IMR-90 (cell line): ENCODE measurements around the gene DOCK2. TPM values are rescaled to one million over a fixed set of nuclear protein-coding genes. Genes with fewer than 3 reads are reported as not detected.

Source experiments
- ATAC-seq: fragments of 200-7000 bp; cut with Tn5 transposase; 2 replicates; pipeline ENCODE4 v1.9.1; 2020; ENCODE audit warnings: low read depth, mild to moderate bottlenecking, moderate library complexity
- BruUV-seq: library from RNA; stranded (reverse); fragments of 400-500 nt; replicated peaks from 2 replicates; lab custom pipeline; 2021; lab: Mats Ljungman, UMichigan
- CTCF ChIA-PET: fragments of 300-600 bp; formaldehyde crosslinking; extraction: SDS; loops from one replicate; lab custom pipeline; 2021; ENCODE audit warnings: antibody characterized with exemption; lab: Yijun Ruan, JAX
- POLR2A ChIA-PET: fragments of 300-600 bp; sonication (Branson Sonifier 250); formaldehyde crosslinking; loops from one replicate; lab custom pipeline; 2022; ENCODE audit warnings: antibody characterized with exemption; ENCODE audit not compliant: unreplicated experiment; lab: Charles Lee
- DNase-seq: peaks from one replicate; pipeline ENCODE4 v3.0.0; 2013
- H2AFZ ChIP-seq: replicated peaks from 2 replicates; pipeline ENCODE3; 2013; ENCODE audit warnings: low read length, mild to moderate bottlenecking; ENCODE audit not compliant: poor library complexity
- H2AK5ac ChIP-seq: 2 replicates; pipeline ENCODE4 v1.6.1; 2013; ENCODE audit warnings: low read depth, low read length, inconsistent platforms
- H2AK9ac ChIP-seq: replicated peaks from 2 replicates; pipeline ENCODE3; 2013; ENCODE audit warnings: mild to moderate bottlenecking, low read depth, low read length, moderate library complexity; ENCODE audit not compliant: poor library complexity
- H2BK120ac ChIP-seq: 2 replicates; pipeline ENCODE4 v1.6.1; 2013; ENCODE audit warnings: low read depth, low read length, inconsistent platforms
- H2BK15ac ChIP-seq: 3 replicates; pipeline ENCODE4 v1.6.1; 2013; ENCODE audit warnings: low read depth, low read length, inconsistent platforms
- H2BK20ac ChIP-seq: 2 replicates; pipeline ENCODE4 v1.6.1; 2013; ENCODE audit warnings: low read depth, mild to moderate bottlenecking, inconsistent platforms, low read length, moderate library complexity
- H2BK5ac ChIP-seq: 2 replicates; pipeline ENCODE4 v1.6.1; 2013; ENCODE audit warnings: mild to moderate bottlenecking, low read depth, low read length, inconsistent platforms; ENCODE audit not compliant: poor library complexity, severe bottlenecking
- H3K14ac ChIP-seq: replicated peaks from 2 replicates; pipeline ENCODE4 v1.6.1; 2013; ENCODE audit warnings: low read depth, low read length, inconsistent platforms
- H3K18ac ChIP-seq: 2 replicates; pipeline ENCODE4 v1.6.1; 2013; ENCODE audit warnings: low read depth, low read length, control low read depth
- H3K23ac ChIP-seq: 2 replicates; pipeline ENCODE4 v1.6.1; 2013; ENCODE audit warnings: low read depth, low read length, inconsistent platforms
- H3K27ac ChIP-seq: 2 replicates; pipeline ENCODE4 v1.5.1; 2013; ENCODE audit warnings: mild to moderate bottlenecking, control low read depth, low read length; ENCODE audit not compliant: insufficient read depth
- H3K27me3 ChIP-seq: 2 replicates; pipeline ENCODE4 v1.6.1; 2013; ENCODE audit warnings: low read length; ENCODE audit not compliant: control insufficient read depth, insufficient read depth
- H3K36me3 ChIP-seq: 2 replicates; pipeline ENCODE4 v1.6.1; 2013; ENCODE audit warnings: low read length, mixed read lengths; ENCODE audit not compliant: control insufficient read depth, insufficient read depth
- H3K4ac ChIP-seq: 2 replicates; pipeline ENCODE4 v1.6.1; 2013; ENCODE audit warnings: low read depth, low read length, inconsistent platforms
- H3K4me1 ChIP-seq: 2 replicates; pipeline ENCODE4 v1.6.1; 2013; ENCODE audit warnings: low read length, mixed read lengths; ENCODE audit not compliant: control insufficient read depth, insufficient read depth
- H3K4me2 ChIP-seq: 2 replicates; pipeline ENCODE4 v1.6.1; 2013; ENCODE audit warnings: low read depth, mild to moderate bottlenecking, control low read depth, low read length, moderate library complexity
- H3K4me3 ChIP-seq: 2 replicates; pipeline ENCODE4 v1.5.1; 2013; ENCODE audit warnings: low read depth, mild to moderate bottlenecking, control low read depth, low read length, moderate library complexity; ENCODE audit not compliant: insufficient read depth
- H3K56ac ChIP-seq: 2 replicates; pipeline ENCODE4 v1.6.1; 2013; ENCODE audit warnings: low read length, inconsistent platforms; ENCODE audit not compliant: insufficient read depth; ENCODE audit errors: extremely low read depth
- H3K79me1 ChIP-seq, 2 experiments: 2 replicates each; pipeline ENCODE4 v1.6.1; 2013; ENCODE audit warnings: low read length in 2 of 2, inconsistent platforms in 1 of 2, low read depth in 1 of 2
- H3K9ac ChIP-seq: 2 replicates; pipeline ENCODE4 v1.6.1; 2013; ENCODE audit warnings: low read depth, low read length, control low read depth
- H3K9me1 ChIP-seq: 2 replicates; pipeline ENCODE4 v1.6.1; 2013; ENCODE audit warnings: low read length, inconsistent platforms; ENCODE audit not compliant: insufficient read depth
- H3K9me3 ChIP-seq: 2 replicates; pipeline ENCODE4 v1.6.1; 2013; ENCODE audit warnings: low read length; ENCODE audit not compliant: control insufficient read depth, insufficient read depth
- H4K20me1 ChIP-seq: 2 replicates; pipeline ENCODE4 v1.6.1; 2013; ENCODE audit warnings: low read length, inconsistent platforms; ENCODE audit not compliant: insufficient read depth
- H4K5ac ChIP-seq: 2 replicates; pipeline ENCODE4 v1.6.1; 2013; ENCODE audit warnings: mild to moderate bottlenecking, low read depth, low read length, control low read depth
- H4K8ac ChIP-seq, 2 experiments: 2 replicates each; pipeline ENCODE4 v1.6.1; 2013; ENCODE audit warnings: low read depth in 2 of 2, low read length in 2 of 2, control low read depth in 1 of 2, inconsistent platforms in 1 of 2
- H4K91ac ChIP-seq: 2 replicates; pipeline ENCODE4 v1.6.1; 2013; ENCODE audit warnings: low read depth, low read length, inconsistent platforms; ENCODE audit not compliant: insufficient read depth
- BHLHE40 ChIP-seq: fragments of 150-350 bp; IDR thresholded peaks from 2 replicates; pipeline ENCODE4 v1.6.1; 2016; ENCODE audit warnings: mild to moderate bottlenecking, low read depth, low read length
- CEBPB ChIP-seq: IDR thresholded peaks from 2 replicates; pipeline ENCODE4 v1.6.1; 2012; ENCODE audit warnings: low read depth, low read length, improper control_type of control experiment
- CHD1 ChIP-seq: IDR thresholded peaks from 2 replicates; pipeline ENCODE4 v1.6.1; 2012; ENCODE audit warnings: low read depth, low read length, improper control_type of control experiment
- ELK1 ChIP-seq: fragments of 150-350 bp; IDR thresholded peaks from 2 replicates; pipeline ENCODE4 v1.6.1; 2016; ENCODE audit warnings: low read depth, mild to moderate bottlenecking, low read length, moderate library complexity, borderline replicate concordance
- FOS ChIP-seq: fragments of 150-350 bp; IDR thresholded peaks from 2 replicates; pipeline ENCODE4 v1.6.1; 2016; ENCODE audit warnings: low read depth, low read length
- MAZ ChIP-seq: IDR thresholded peaks from 2 replicates; pipeline ENCODE4 v1.6.1; 2012; ENCODE audit warnings: low read depth, mild to moderate bottlenecking, low read length, improper control_type of control experiment, moderate library complexity, borderline replicate concordance
- MXI1 ChIP-seq: IDR thresholded peaks from 2 replicates; pipeline ENCODE4 v1.6.1; 2012; ENCODE audit warnings: low read depth, mild to moderate bottlenecking, low read length, moderate library complexity, borderline replicate concordance
- NFE2L2 ChIP-seq: fragments of 150-350 bp; IDR thresholded peaks from 2 replicates; pipeline ENCODE4 v1.6.1; 2016; ENCODE audit warnings: low read depth, mild to moderate bottlenecking, low read length
- POLR2A ChIP-seq: IDR thresholded peaks from 2 replicates; pipeline ENCODE4 v1.6.1; 2012; ENCODE audit warnings: mild to moderate bottlenecking, low read depth, low read length
- RAD21 ChIP-seq: IDR thresholded peaks from 2 replicates; pipeline ENCODE4 v1.6.1; 2012; ENCODE audit warnings: low read length, improper control_type of control experiment
- RCOR1 ChIP-seq: IDR thresholded peaks from 2 replicates; pipeline ENCODE4 v1.6.1; 2012; ENCODE audit warnings: mild to moderate bottlenecking, low read length, improper control_type of control experiment; ENCODE audit not compliant: insufficient replicate concordance
- RFX5 ChIP-seq: IDR thresholded peaks from 2 replicates; pipeline ENCODE4 v1.8.0; 2012; ENCODE audit warnings: low read depth, mild to moderate bottlenecking, low read length, moderate library complexity
- SMC3 ChIP-seq: fragments of 150-350 bp; IDR thresholded peaks from 2 replicates; pipeline ENCODE4 v1.6.1; 2016; ENCODE audit warnings: low read depth, mild to moderate bottlenecking, antibody characterized with exemption, low read length, moderate library complexity
- USF2 ChIP-seq: fragments of 150-350 bp; IDR thresholded peaks from 2 replicates; pipeline ENCODE4 v1.6.1; 2017; ENCODE audit warnings: mild to moderate bottlenecking, antibody characterized with exemption, low read length, low read depth
- WGBS, 2 experiments: methylation state at CpG; one replicate each; pipeline versions ENCODE4 v1.1.5 to v1.1.7; 2013; ENCODE audit warnings: missing lambda C conversion rate in 2 of 2; ENCODE audit not compliant: insufficient read length in 1 of 2; ENCODE audit errors: extremely low coverage in 2 of 2; 5-methylcytosine and 5-hydroxymethylcytosine counted together
- dilution Hi-C: fragments of 300-500 bp; cut with HindIII; formaldehyde crosslinking; loops from one replicate; pipeline ENCODE4 v1.14.3; 2018; ENCODE audit warnings: low sequenced_read_pairs; ENCODE audit not compliant: unreplicated experiment
- in situ Hi-C: fragments of 300-500 bp; cut with MboI; formaldehyde crosslinking; loops from 3 replicates; pipeline ENCODE4 v1.14.3; 2019; ENCODE audit warnings: low sequenced_read_pairs, inconsistent platforms, mixed read lengths
- intact Hi-C: fragments of 100-400 bp; cut with micrococcal nuclease; formaldehyde crosslinking; loops from 2 replicates; pipeline ENCODE4 v1.10.0; 2022
- polyA plus RNA-seq, 3 experiments: library from polyadenylated mRNA; depleted of rRNA; stranded (reverse); fragments of >200 nt; gene quantifications; 2 replicates each; pipeline ENCODE4 v1.2.3, GENCODE V29; 2012; ENCODE audit warnings: low replicate concordance in 1 of 3
- total RNA-seq: library from RNA; depleted of rRNA; stranded (reverse); fragments of >200 nt; gene quantifications from 2 replicates; pipeline ENCODE4 v1.2.3, GENCODE V29; 2012
- TF ChIP-seq, protein P1 (sequence below): conservative IDR thresholded peaks from 2 replicates; pipeline ENCODE4 v1.5.1; 2012; ENCODE audit warnings: mild to moderate bottlenecking, low read depth, low read length, improper control_type of control experiment

Gene DOCK2
- total and polyA plus RNA-seq, 2 of the 4 experiments (the other 2 are of a cell fraction) = 0.72 to 3.0 TPM

- Histone ChIP-seq H3K23ac (no peak overlapping the region), H4K5ac (no peak overlapping the region), H3K79me1 (no peaks in the 10 kb centered on the region), H3K27me3 (no peaks in the 10 kb centered on the region), H3K36me3 (no peaks in the 10 kb centered on the region), H2BK20ac (no peak overlapping the region), H2AK9ac (no peak overlapping the region), H2BK5ac (no peak overlapping the region), H3K9me3 (no peaks in the 10 kb centered on the region), H3K9ac (no peak overlapping the region), H2BK15ac (no peak overlapping the region), H3K4me3 (no peak overlapping the region), H4K91ac (no peak overlapping the region), H2BK120ac (no peak overlapping the region), H3K18ac (no peak overlapping the region), H3K4me2 (no peak overlapping the region), H3K4ac (no peak overlapping the region), H3K4me1 (peaks cover 12% of the 10 kb centered on the region), H3K14ac (no peak overlapping the region), H4K8ac (no peak overlapping the region), H3K9me1 (peaks cover 8% of the 10 kb centered on the region; the same call in 1 of the 2 replicates), H2AFZ (no peak overlapping the region), H3K56ac (no peak overlapping the region), H4K20me1 (no peaks in the 10 kb centered on the region), H3K27ac (no peak overlapping the region), H2AK5ac (no peak overlapping the region)
- BruUV-seq = no TSS peak
- CTCF ChIA-PET = no interaction called here
- dilution Hi-C loops = no loop called here
- POLR2A ChIA-PET = no interaction called here
- WGBS, 2 experiments = no CpG with 5 or more reads among the region's 3 CpGs
- no peak for DNase-seq
- TF ChIP-seq MXI1 = no peak
- no peak for TF ChIP-seq ELK1
- TF ChIP-seq RFX5 = no peak
- TF ChIP-seq, protein P1, sequence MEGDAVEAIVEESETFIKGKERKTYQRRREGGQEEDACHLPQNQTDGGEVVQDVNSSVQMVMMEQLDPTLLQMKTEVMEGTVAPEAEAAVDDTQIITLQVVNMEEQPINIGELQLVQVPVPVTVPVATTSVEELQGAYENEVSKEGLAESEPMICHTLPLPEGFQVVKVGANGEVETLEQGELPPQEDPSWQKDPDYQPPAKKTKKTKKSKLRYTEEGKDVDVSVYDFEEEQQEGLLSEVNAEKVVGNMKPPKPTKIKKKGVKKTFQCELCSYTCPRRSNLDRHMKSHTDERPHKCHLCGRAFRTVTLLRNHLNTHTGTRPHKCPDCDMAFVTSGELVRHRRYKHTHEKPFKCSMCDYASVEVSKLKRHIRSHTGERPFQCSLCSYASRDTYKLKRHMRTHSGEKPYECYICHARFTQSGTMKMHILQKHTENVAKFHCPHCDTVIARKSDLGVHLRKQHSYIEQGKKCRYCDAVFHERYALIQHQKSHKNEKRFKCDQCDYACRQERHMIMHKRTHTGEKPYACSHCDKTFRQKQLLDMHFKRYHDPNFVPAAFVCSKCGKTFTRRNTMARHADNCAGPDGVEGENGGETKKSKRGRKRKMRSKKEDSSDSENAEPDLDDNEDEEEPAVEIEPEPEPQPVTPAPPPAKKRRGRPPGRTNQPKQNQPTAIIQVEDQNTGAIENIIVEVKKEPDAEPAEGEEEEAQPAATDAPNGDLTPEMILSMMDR = no peak
- TF ChIP-seq FOS = no peak
- TF ChIP-seq POLR2A = no peak
- TF ChIP-seq MAZ = no peak
- no peak for TF ChIP-seq RCOR1
- TF ChIP-seq CHD1 = no peak
- no peak for TF ChIP-seq CEBPB
- no peak for TF ChIP-seq NFE2L2
- TF ChIP-seq USF2 = no peak
- no peak for TF ChIP-seq BHLHE40
- TF ChIP-seq RAD21 = no peak
- no peak for TF ChIP-seq SMC3
- no peak for ATAC-seq
- intact Hi-C loops = loop anchor here (5.0 kb wide), 1 partner anchor 113 kb away; no protein-coding TSS in a partner anchor
- in situ Hi-C loops = no loop called here
Observed at GRCh38 chr5:169749295-169749694, 112.2 kb downstream of the DOCK2 start.
